Neuronal stem cell (in vitro differentiated cells): Measurements from ENCODE around the gene PCED1B.

ENCODE experiments used
- DNase-seq: peaks from one replicate; pipeline ENCODE4 v3.0.0-alpha.2; 2013; ENCODE audit warnings: low spot score
- H2AFZ ChIP-seq: one replicate; pipeline ENCODE4 v1.6.1; 2013; ENCODE audit warnings: mild to moderate bottlenecking, low read length, inconsistent platforms
- H2AK5ac ChIP-seq: 2 replicates; pipeline ENCODE4 v1.6.1; 2013; ENCODE audit warnings: low read depth, mild to moderate bottlenecking, inconsistent platforms, low read length, moderate library complexity, mixed read lengths
- H2BK120ac ChIP-seq: 2 replicates; pipeline ENCODE4 v1.6.1; 2013; ENCODE audit warnings: low read depth, mild to moderate bottlenecking, inconsistent platforms, low read length, moderate library complexity, mixed read lengths
- H2BK12ac ChIP-seq: one replicate; pipeline ENCODE4 v1.6.1; 2013; ENCODE audit warnings: low read length, inconsistent platforms
- H2BK15ac ChIP-seq: 2 replicates; pipeline ENCODE4 v1.6.1; 2013; ENCODE audit warnings: mild to moderate bottlenecking, low read length, inconsistent platforms, mixed read lengths
- H2BK5ac ChIP-seq: one replicate; pipeline ENCODE4 v1.6.1; 2013; ENCODE audit warnings: inconsistent platforms, mild to moderate bottlenecking, low read length, moderate library complexity
- H3K14ac ChIP-seq: one replicate; pipeline ENCODE4 v1.6.1; 2013; ENCODE audit warnings: low read length, inconsistent platforms
- H3K18ac ChIP-seq: 2 replicates; pipeline ENCODE4 v1.6.1; 2013; ENCODE audit warnings: low read length, inconsistent platforms
- H3K23ac ChIP-seq: 2 replicates; pipeline ENCODE4 v1.6.1; 2013; ENCODE audit warnings: low read depth, mild to moderate bottlenecking, mixed read lengths, low read length, inconsistent platforms; ENCODE audit not compliant: poor library complexity
- H3K27ac ChIP-seq: replicated peaks from 3 replicates; pipeline ENCODE4 v1.5.1; 2013; ENCODE audit warnings: low read length, inconsistent platforms
- H3K27me3 ChIP-seq, 3 experiments: 2 replicates each; pipeline ENCODE4 v1.6.1; 2013; ENCODE audit warnings: low read length in 3 of 3, mild to moderate bottlenecking in 2 of 3, inconsistent platforms in 1 of 3, low read depth in 1 of 3, mixed read lengths in 1 of 3, moderate library complexity in 1 of 3; ENCODE audit not compliant: control insufficient read depth in 3 of 3, insufficient read depth in 3 of 3
- H3K36me3 ChIP-seq, 2 donors: replicated peaks in 1 of 2; 2 replicates each; pipeline ENCODE4 v1.6.1; 2013; ENCODE audit warnings: low read length in 2 of 2; ENCODE audit not compliant: control insufficient read depth in 2 of 2, insufficient read depth in 2 of 2
- H3K4ac ChIP-seq: 2 replicates; pipeline ENCODE4 v1.6.1; 2013; ENCODE audit warnings: inconsistent platforms, mild to moderate bottlenecking, low read length, moderate library complexity
- H3K4me1 ChIP-seq, 2 donors: 1 replicate in 1 of 2; 2 replicates in 1 of 2; pipeline ENCODE4 v1.6.1; 2013; ENCODE audit warnings: low read length in 2 of 2, low read depth in 1 of 2; ENCODE audit not compliant: control insufficient read depth in 2 of 2, insufficient read depth in 1 of 2
- H3K4me2 ChIP-seq: one replicate; pipeline ENCODE4 v1.6.1; 2013; ENCODE audit warnings: mild to moderate bottlenecking, low read length, inconsistent platforms; ENCODE audit not compliant: insufficient read depth, poor library complexity, severe bottlenecking
- H3K4me3 ChIP-seq, 2 donors: 2 replicates each; pipeline ENCODE4 v1.5.1; 2013; ENCODE audit warnings: low read length in 2 of 2, mild to moderate bottlenecking in 2 of 2, inconsistent platforms in 1 of 2, moderate library complexity in 1 of 2
- H3K79me1 ChIP-seq: one replicate; pipeline ENCODE4 v1.6.1; 2013; ENCODE audit warnings: low read depth, mild to moderate bottlenecking, inconsistent platforms, low read length, moderate library complexity
- H3K9ac ChIP-seq: one replicate; pipeline ENCODE4 v1.6.1; 2013; ENCODE audit warnings: mild to moderate bottlenecking, low read depth, low read length, inconsistent platforms; ENCODE audit not compliant: poor library complexity
- H3K9me3 ChIP-seq, 2 donors: replicated peaks in 1 of 2; 2 replicates each; pipeline versions ENCODE3 to v1.6.1; 2013; ENCODE audit warnings: low read length in 2 of 2, mild to moderate bottlenecking in 2 of 2, inconsistent platforms in 1 of 2, low read depth in 1 of 2, mixed read lengths in 1 of 2, moderate library complexity in 1 of 2; ENCODE audit not compliant: control insufficient read depth in 2 of 2, insufficient read depth in 1 of 2
- H4K8ac ChIP-seq: one replicate; pipeline ENCODE4 v1.6.1; 2013; ENCODE audit warnings: low read depth, mild to moderate bottlenecking, inconsistent platforms, low read length, moderate library complexity
- H4K91ac ChIP-seq: one replicate; pipeline ENCODE4 v1.6.1; 2013; ENCODE audit warnings: low read length, low read depth, mild to moderate bottlenecking, inconsistent platforms; ENCODE audit not compliant: poor library complexity
- WGBS, 2 donors: extraction: QIAGEN DNeasy Blood & Tissue Kit; methylation state at CpG; one replicate each; pipeline ENCODE4 v1.1.7; 2013; ENCODE audit warnings: missing lambda C conversion rate in 2 of 2, mixed read lengths in 1 of 2; ENCODE audit not compliant: insufficient read length in 2 of 2, insufficient replicate concordance in 1 of 2; ENCODE audit errors: extremely low coverage in 2 of 2; 5-methylcytosine and 5-hydroxymethylcytosine counted together

The PCED1B gene

GRCh38 chr12:47152095-47152494, 72.7 kb downstream of the PCED1B start:
- Histone ChIP-seq H4K8ac (no peak overlapping the region), H3K4ac (no peak overlapping the region), H3K4me1 (peaks cover 0 to 1% of the 10 kb centered on the region in 2 donors), H2AFZ (no peak overlapping the region), H3K9ac (no peak overlapping the region), H2BK15ac (no peak overlapping the region), H3K27me3 (no peaks in the 10 kb centered on the region), H3K4me2 (no peak overlapping the region), H2BK120ac (no peak overlapping the region), H3K36me3 (no peaks in the 10 kb centered on the region), H3K9me3 (no peaks in the 10 kb centered on the region), H2AK5ac (no peak overlapping the region), H2BK5ac (no peak overlapping the region), H3K4me3 (no peak overlapping the region), H3K27ac (no peak overlapping the region), H3K79me1 (no peaks in the 10 kb centered on the region), H3K23ac (no peak overlapping the region), H2BK12ac (no peak overlapping the region), H3K18ac (no peak overlapping the region), H4K91ac (no peak overlapping the region), H3K14ac (no peak overlapping the region)
- WGBS, 2 donors, result no CpG with 5 or more reads among the region's 1 CpG
- no peak for DNase-seq

DNA sequence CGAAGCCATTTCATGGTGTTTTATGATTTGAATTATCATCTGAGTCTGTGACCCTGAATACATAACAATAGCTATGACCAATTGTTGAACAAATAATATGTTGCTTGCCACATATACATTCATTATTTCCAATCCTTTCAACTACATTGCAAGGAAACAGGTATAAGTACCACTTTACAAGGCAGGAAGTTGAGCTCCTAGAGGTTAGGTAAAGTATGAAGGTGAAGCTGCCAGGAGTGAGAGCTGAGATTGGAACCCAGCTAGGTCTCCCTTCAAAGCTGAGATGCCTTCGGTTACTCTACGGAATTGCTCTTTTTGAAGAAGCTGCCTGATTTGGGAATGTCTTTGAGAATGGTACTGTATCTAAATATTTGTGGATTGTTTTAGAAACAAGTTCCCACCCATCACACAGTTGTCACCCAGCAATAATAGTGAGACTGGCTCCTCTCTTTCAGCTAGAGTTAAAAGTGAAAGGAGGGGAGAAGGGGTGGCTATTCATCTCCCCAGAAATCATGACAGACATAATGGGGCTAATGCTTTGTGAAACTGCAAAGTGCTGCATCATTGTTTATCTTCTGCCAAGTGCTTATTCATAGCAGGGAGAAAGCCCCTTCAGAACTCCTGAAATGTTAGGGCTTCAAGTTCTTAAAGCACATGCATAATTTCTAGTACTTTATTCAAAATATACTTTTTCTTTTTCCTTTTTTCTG, 76.2 kb downstream of the PCED1B start:
- H2AFZ ChIP-seq, result no peak overlapping the region
- H3K14ac ChIP-seq, result no peak overlapping the region
- H3K18ac ChIP-seq, result no peak overlapping the region
- H3K27me3 ChIP-seq, result no peaks in the 10 kb centered on the region
- WGBS, 2 donors, result no CpG with 5 or more reads among the region's 3 CpGs
- H2BK12ac ChIP-seq, result no peak overlapping the region
- no peak overlapping the region for H4K91ac ChIP-seq
- H3K9me3 ChIP-seq, result no peaks in the 10 kb centered on the region
- H3K23ac ChIP-seq, result no peak overlapping the region
- DNase-seq, result no peak
- H3K9ac ChIP-seq, result no peak overlapping the region
- no peak overlapping the region for H3K4me2 ChIP-seq
- no peaks in the 10 kb centered on the region for H3K36me3 ChIP-seq
- no peak overlapping the region for H3K4ac ChIP-seq
- no peak overlapping the region for H3K4me3 ChIP-seq
- no peak overlapping the region for H2BK5ac ChIP-seq
- H3K79me1 ChIP-seq, result no peaks in the 10 kb centered on the region
- no peak overlapping the region for H2BK120ac ChIP-seq
- no peak overlapping the region for H2AK5ac ChIP-seq
- H4K8ac ChIP-seq, result no peak overlapping the region
- H2BK15ac ChIP-seq, result no peak overlapping the region
- no peak overlapping the region for H3K27ac ChIP-seq
- peaks cover 0 to 1% of the 10 kb centered on the region in 2 donors for H3K4me1 ChIP-seq

DNA sequence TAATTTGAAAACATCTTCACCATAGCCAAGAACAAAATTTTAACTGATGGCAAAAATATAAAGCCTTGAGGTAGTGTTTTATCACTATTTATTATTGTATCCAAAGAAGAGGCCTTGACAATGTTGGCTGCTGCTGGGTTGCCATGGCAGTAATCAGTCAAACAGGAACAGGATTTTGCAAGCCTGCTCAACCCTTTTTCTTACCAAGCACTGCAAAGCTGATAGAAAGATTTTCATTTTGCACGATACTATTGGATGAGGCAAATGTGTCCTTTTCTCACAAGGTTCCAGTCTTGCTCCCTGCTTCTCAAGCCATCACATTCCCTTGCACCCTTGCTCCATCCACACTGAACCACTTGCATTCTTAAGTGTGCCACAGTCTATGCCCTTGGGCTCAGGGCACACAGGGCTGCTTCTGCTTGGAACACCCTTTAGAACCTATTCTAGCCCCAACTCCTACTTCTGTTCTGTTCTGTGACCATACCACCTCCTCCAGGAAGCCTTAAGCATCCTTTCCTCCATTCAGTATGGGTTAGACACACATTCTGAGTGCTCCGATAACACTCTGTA, 76.8 kb downstream of the PCED1B start:
- Histone ChIP-seq H3K9me3 (no peaks in the 10 kb centered on the region), H3K4me1 (peaks cover 0 to 1% of the 10 kb centered on the region in 2 donors), H3K36me3 (no peaks in the 10 kb centered on the region), H4K8ac (no peak overlapping the region), H4K91ac (no peak overlapping the region), H3K4me3 (no peak overlapping the region), H3K79me1 (no peaks in the 10 kb centered on the region), H3K27ac (no peak overlapping the region), H2BK12ac (no peak overlapping the region), H2BK120ac (no peak overlapping the region), H3K4me2 (no peak overlapping the region), H2BK15ac (no peak overlapping the region), H3K18ac (no peak overlapping the region), H3K4ac (no peak overlapping the region), H2AK5ac (no peak overlapping the region), H3K27me3 (no peaks in the 10 kb centered on the region), H3K14ac (no peak overlapping the region), H3K9ac (no peak overlapping the region), H2AFZ (no peak overlapping the region), H3K23ac (no peak overlapping the region), H2BK5ac (no peak overlapping the region)
- no CpG with 5 or more reads among the region's 2 CpGs for WGBS, 2 donors
- no peak for DNase-seq

- Histone ChIP-seq H3K14ac (no peak overlapping the region), H3K4me1 (peaks cover 0 to 2% of the 10 kb centered on the region in 2 donors), H3K79me1 (no peaks in the 10 kb centered on the region), H3K27me3 (no peaks in the 10 kb centered on the region), H3K18ac (no peak overlapping the region), H3K36me3 (no peaks in the 10 kb centered on the region), H3K4me3 (no peak overlapping the region), H4K8ac (no peak overlapping the region), H3K27ac (no peak overlapping the region), H2BK5ac (no peak overlapping the region), H3K23ac (no peak overlapping the region), H3K4me2 (no peak overlapping the region), H2BK120ac (no peak overlapping the region), H3K4ac (no peak overlapping the region), H2BK12ac (no peak overlapping the region), H3K9me3 (no peaks in the 10 kb centered on the region), H3K9ac (no peak overlapping the region), H2AFZ (no peak overlapping the region), H2BK15ac (no peak overlapping the region), H4K91ac (no peak overlapping the region), H2AK5ac (no peak overlapping the region)
- no CpG with 5 or more reads among the region's 1 CpG for WGBS, 2 donors
- no peak for DNase-seq
Measured at GRCh38 chr12:47158792-47159191, 79.4 kb downstream of the PCED1B start.
